Activated naive CD8-positive, alpha-beta T cell treated with anti-CD3 and anti-CD28 coated beads, Interleukin-2, amount 50 U/mL, for 24 hours (primary cell): ENCODE data around the gene EGLN1.
"Not testable (repeated sequence)": the region's sequence is repeated elsewhere in the genome, so short reads cannot be mapped to it uniquely, and the experiment has no call there.

Source experiments
- ATAC-seq: fragments of 150-1000 bp; cut with Tn5 transposase; one replicate; pipeline ENCODE4 v1.10.0; 2021
- DNase-seq: peaks from one replicate; pipeline ENCODE4 v3.0.0; 2021
- H3K27ac Mint-ChIP-seq: one replicate; pipeline ENCODE4 v1.8.0; 2021; ENCODE audit warnings: mild to moderate bottlenecking, mixed read lengths
- H3K27me3 Mint-ChIP-seq: one replicate; pipeline ENCODE4 v1.8.0; 2021; ENCODE audit warnings: mixed read lengths
- H3K36me3 Mint-ChIP-seq: one replicate; pipeline ENCODE4 v1.8.0; 2021; ENCODE audit warnings: low read depth, mixed read lengths
- H3K4me1 Mint-ChIP-seq: one replicate; pipeline ENCODE4 v1.8.0; 2021; ENCODE audit warnings: mixed read lengths
- H3K4me3 Mint-ChIP-seq: one replicate; pipeline ENCODE4 v1.8.0; 2021; ENCODE audit warnings: mild to moderate bottlenecking, moderate library complexity, mixed read lengths
- H3K9me3 Mint-ChIP-seq: one replicate; pipeline ENCODE4 v1.8.0; 2021; ENCODE audit warnings: mixed read lengths

Gene EGLN1

DNA sequence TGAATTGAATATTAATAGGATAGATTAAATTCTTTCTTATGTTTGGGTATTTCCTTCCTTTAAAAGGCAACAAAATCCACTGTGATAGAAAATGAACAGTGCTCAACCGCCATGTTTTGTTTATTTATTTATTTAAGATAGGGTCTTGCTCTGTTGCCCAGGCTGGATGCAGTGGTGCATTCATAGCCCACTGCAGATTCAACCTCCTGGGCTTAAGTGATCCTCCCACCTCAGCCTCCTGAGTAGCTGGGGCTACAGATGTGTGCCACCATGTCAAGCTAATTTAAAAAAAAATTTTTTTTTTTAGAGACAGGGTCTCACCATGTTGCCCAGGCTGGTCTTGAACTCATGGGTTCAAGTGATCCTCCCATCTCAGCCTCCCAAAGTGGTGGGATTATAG lies 73.2 kb downstream of the EGLN1 start:
- H3K27ac Mint-ChIP-seq, H3K27me3 Mint-ChIP-seq, ATAC-seq, DNase-seq, H3K4me3 Mint-ChIP-seq, H3K9me3 Mint-ChIP-seq, H3K4me1 Mint-ChIP-seq: not testable (repeated sequence)
- H3K36me3 Mint-ChIP-seq = peaks cover 18% of the 10 kb centered on the region

DNA sequence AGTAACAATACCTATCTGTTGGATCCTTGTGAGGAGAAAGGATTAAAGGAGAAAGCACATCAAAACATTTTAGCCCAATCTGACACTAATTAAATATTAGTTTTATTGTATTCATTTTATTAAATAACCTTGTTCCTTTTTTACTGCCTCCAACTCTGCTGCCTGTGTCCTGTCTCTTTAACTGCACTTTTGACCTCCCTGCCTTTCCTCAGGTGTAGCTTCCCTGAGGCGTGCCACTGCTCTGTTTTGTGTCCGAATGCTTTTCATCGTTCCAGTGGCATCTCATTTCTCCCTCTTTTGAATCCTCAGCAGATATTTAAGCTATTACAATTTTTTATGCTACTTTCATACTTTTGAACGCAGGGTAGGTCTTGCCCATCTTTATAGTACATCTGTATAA lies 73.6 kb downstream of the EGLN1 start:
- Mint-ChIP-seq H3K27ac (no peak overlapping the region), H3K36me3 (peaks cover 18% of the 10 kb centered on the region), H3K9me3 (no peaks in the 10 kb centered on the region), H3K4me3 (no peak overlapping the region), H3K4me1 (no peaks in the 10 kb centered on the region), H3K27me3 (no peaks in the 10 kb centered on the region)
- ATAC-seq (no peak), DNase-seq (no peak)

DNA sequence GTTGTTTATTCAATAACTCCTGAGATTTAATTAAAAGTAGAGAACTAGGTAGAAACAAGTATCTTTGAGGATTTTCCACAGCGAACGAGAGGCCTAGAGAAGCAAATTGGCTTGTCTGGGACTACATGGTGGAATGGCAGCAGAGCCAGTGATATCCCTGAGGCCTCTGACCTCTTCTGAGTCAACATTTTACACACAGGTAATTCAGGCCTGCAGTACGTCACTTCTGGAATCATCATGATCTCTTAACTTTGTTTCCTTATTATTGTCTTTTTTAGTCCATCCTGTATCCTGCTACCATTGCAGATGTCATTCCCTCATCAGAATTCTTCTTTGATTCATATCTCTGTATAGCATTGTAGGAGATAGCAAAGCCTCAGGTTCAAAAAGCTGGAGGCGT lies 74.1 kb downstream of the EGLN1 start:
- Mint-ChIP-seq H3K27ac (no peak overlapping the region), H3K4me3 (no peak overlapping the region), H3K9me3 (no peaks in the 10 kb centered on the region), H3K36me3 (peaks cover 18% of the 10 kb centered on the region), H3K27me3 (no peaks in the 10 kb centered on the region), H3K4me1 (no peaks in the 10 kb centered on the region)
- no peak for DNase-seq
- no peak for ATAC-seq

DNA sequence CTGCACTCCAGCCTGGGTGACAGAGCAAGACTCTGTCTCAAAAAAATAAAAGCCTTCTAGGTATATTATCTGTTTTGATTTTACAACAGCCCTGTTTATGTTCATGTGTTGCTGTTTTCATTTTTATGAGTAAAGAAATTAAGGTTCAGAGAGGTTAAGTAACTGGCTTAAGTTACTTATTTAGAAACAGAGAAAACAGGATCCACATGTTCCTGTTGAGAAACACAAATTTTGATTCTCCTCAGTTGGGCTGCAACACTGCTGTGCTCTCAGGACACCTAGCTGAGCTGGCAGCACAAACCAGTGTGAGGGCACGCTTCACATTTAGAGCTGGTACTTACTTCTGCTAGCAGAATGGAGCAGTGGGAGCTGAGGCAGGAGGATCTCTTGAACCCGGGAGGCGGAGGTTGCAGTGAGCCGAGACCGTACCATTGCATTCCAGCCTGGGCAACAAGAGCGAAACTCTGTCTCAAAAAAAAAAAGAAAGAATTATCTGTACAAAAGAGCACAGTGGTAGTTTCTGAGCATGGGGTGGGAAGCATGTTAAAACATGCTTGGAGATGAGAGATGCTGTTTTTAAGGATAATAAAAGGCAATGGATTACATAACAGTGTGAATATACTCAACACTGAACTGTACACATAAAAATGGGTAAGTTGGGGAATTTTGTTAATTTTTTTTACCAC lies 81.6 kb downstream of the EGLN1 start:
- H3K9me3 Mint-ChIP-seq = peaks cover 3% of the 10 kb centered on the region
- H3K27me3 Mint-ChIP-seq = peaks cover 3% of the 10 kb centered on the region
- no peak overlapping the region for H3K4me3 Mint-ChIP-seq
- DNase-seq = no peak
- no peak overlapping the region for H3K27ac Mint-ChIP-seq
- H3K36me3 Mint-ChIP-seq = peaks cover 35% of the 10 kb centered on the region
- peaks cover 39% of the 10 kb centered on the region for H3K4me1 Mint-ChIP-seq
- ATAC-seq = no peak

DNA sequence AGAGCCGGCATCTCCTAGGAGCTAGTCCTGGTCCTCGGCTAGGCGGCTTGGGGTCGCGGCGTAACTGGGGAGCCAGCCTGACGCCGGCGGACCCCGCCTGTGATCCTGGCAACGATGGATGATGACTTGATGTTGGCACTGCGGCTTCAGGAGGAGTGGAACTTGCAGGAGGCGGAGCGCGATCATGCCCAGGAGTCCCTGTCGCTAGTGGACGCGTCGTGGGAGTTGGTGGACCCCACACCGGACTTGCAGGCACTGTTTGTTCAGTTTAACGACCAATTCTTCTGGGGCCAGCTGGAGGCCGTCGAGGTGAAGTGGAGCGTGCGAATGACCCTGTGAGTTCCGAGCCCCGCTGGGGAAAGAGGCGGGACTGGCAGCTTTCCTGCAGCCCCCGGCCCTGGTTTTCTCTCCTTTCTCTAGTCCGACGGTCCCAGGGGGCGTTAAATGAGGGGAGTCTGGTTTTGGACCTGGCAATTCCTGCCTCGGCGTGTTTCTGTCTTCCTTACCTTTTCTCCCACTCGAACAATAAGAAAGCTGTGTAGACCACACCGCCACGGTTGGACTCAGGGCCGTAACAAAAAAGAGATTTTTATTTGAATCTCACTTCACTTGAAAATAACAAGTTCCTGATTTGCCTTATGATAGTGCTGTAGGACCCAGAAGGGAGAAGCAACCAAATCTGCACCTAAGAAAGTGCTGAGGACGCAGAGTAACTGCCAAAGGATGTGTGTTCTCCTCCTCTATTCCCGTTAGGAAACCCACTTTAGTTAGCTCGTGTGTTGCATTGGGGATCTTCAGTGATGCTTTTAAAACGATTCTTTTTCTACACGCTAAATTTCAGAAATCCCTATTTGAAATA lies 83.6 kb downstream of the EGLN1 start, which contains the start of gene SPRTN:
Gene SPRTN (plus strand): TSS at position 24 of the 859 bp plus-strand sequence. CDS start 91 bp downstream, at position 115.
- H3K4me3 Mint-ChIP-seq = peak within 1 kb of the TSS; percentile 94
- DNase-seq (no peak), ATAC-seq (no peak)
- H3K4me1 Mint-ChIP-seq = peaks cover 58% of the 10 kb centered on the region
- peak within 1 kb of the TSS; percentile 98 for H3K27ac Mint-ChIP-seq
- peaks cover 3% of the 10 kb centered on the region for H3K27me3 Mint-ChIP-seq
- H3K9me3 Mint-ChIP-seq = peaks cover 3% of the 10 kb centered on the region
- H3K36me3 Mint-ChIP-seq = peaks cover 49% of the 10 kb centered on the region

DNA sequence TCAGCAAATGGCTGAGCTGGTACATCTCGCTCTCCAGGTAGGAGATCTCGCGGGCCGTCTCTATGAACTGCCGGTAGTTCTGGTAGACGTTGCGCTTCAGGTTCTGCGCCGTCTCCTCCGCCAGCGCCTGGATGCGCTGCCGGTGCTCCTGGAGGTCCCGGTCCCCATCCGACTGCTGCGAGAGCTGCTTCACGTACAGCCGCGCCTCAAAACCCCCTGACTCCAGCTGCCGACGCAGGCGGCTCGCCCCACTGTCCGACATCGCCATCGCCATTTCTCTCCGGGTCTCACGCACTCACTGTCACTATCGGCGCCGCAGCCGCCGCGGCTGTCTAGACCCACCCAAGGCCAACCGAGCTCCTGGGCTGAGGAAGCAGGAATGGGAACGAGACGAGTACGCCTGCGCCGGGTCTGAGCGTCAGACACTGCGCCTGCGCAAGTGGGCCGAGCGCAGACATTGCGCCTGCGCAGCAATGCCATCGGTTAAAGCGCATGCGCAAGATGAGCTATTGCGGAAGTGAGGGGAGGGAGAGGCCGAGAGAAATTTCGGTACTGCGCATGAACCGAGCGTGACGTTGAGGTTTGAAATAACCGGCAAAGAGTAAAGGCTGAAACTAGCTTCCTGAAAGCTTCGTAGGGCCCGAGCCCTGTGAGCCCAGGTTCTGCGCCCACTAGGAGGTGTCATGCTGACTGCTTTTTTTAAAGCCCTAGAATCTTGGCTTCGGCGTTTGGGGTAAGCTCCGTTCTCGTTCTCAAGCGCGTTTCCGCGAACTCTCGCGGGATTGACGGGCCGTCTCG lies 84.4 kb downstream of the EGLN1 start, which contains the start of gene EXOC8:
Gene EXOC8 (minus strand): TSS at position 381 of the 798 bp plus-strand sequence. CDS start 107 bp downstream, at position 274.
- ATAC-seq = peak; percentile 82
- Mint-ChIP-seq H3K27ac (peak within 1 kb of the TSS; percentile 98), H3K4me3 (peak within 1 kb of the TSS; percentile 94), H3K36me3 (peaks cover 56% of the 10 kb centered on the region), H3K4me1 (peaks cover 66% of the 10 kb centered on the region), H3K9me3 (peaks cover 3% of the 10 kb centered on the region), H3K27me3 (peaks cover 3% of the 10 kb centered on the region)
- DNase-seq = peak; percentile 97

DNA sequence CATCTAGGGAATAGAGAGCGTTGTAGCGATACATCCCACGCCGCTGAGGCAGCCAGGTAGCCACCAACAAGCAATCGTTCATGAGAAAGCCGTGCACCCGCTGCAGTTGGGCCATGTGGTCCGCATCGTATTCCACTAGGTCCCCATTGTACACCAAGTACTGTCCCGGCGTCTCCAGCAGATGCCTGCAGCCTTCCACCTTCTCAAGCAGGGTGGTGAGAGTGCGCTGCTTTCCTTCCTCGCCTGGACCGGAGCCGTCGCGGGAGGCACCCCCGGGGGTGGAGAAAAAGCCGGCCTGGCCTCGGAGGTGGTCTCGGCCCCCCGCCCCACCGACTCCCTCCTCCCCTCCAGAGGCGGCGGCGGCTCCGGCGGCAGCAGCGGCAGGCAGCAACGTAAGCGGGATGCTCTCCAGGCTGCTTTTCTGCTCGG lies 85.0 kb downstream of the EGLN1 start:
- no peak for ATAC-seq
- H3K27ac Mint-ChIP-seq = peak overlapping the region; percentile 98
- H3K4me3 Mint-ChIP-seq = peak overlapping the region; percentile 94
- peaks cover 58% of the 10 kb centered on the region for H3K36me3 Mint-ChIP-seq
- peaks cover 69% of the 10 kb centered on the region for H3K4me1 Mint-ChIP-seq
- DNase-seq = no peak
- peaks cover 3% of the 10 kb centered on the region for H3K9me3 Mint-ChIP-seq
- H3K27me3 Mint-ChIP-seq = peaks cover 3% of the 10 kb centered on the region

DNA sequence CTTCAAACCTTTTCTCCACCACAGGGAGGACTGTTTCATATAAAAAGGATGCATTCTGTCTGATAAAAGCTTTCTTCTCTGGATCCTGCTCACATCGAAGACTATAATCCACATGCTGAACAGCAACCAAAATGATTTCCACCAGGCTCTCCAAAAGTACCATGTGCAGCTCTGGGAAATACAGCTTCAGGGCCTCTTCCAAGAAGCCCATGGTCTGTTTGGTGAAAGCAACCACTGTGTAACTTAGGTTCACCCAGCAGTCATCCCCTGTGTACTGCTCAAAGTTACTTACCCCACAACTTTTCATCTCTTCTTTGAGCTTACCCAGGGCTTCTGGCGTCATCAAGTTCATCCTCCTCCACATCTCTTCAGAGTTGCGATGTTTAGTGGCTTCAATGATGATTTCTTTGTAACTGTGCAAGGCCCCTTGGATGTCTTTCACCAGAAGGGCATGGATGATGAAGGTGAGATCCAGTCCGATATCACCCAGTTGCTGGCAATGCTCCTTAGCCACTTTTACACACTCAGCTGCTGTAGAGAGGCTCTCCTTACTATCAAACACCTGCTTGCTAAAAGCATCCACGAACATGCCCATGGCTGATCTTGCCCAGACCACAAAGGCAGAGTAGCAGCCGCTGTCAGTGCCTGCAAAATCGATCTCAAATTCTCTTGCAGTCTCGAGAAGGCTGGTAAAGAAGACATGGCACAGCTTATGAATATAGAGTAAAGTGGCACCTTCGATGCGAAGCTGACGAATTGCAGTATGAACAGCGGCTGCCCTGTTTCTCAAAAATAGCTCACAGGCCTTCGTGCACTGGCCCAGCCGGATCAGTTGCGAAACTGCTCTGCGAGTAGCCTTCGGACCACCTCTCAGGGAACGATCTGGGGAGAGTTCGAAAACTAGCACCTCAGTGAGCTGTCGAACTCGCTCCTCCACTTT lies 86.2 kb downstream of the EGLN1 start:
- peaks cover 3% of the 10 kb centered on the region for H3K27me3 Mint-ChIP-seq
- DNase-seq (no peak), ATAC-seq (no peak)
- H3K9me3 Mint-ChIP-seq = peaks cover 3% of the 10 kb centered on the region
- peak overlapping the region; percentile 94 for H3K4me3 Mint-ChIP-seq
- H3K4me1 Mint-ChIP-seq = peaks cover 69% of the 10 kb centered on the region
- peak overlapping the region; percentile 77 for H3K27ac Mint-ChIP-seq
- peaks cover 58% of the 10 kb centered on the region for H3K36me3 Mint-ChIP-seq

DNA sequence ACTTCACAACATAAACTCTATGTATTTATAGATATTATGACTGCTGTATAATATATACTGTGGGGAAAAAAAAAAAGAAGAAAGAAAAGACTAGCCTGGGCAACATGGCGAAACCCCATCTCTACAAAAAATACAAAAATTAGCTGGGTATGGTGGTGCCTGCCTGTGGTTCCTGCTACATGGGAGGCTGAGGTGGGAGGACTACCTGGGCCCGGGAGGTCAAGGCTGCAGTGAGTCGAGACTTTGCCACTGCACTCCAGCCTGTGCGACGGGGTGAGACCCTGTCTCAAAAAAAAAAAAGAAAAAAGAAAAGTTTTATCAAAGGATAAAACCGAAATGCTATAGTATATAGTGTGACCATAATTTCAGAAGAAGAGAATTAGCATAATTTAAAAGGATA lies 87.1 kb downstream of the EGLN1 start:
- H3K36me3 Mint-ChIP-seq = peaks cover 52% of the 10 kb centered on the region
- peaks cover 62% of the 10 kb centered on the region for H3K4me1 Mint-ChIP-seq
- ATAC-seq (no peak), DNase-seq (no peak)
- H3K9me3 Mint-ChIP-seq = peaks cover 3% of the 10 kb centered on the region
- no peak overlapping the region for H3K27ac Mint-ChIP-seq
- peak overlapping the region; percentile 58 for H3K4me3 Mint-ChIP-seq
- peaks cover 3% of the 10 kb centered on the region for H3K27me3 Mint-ChIP-seq

DNA sequence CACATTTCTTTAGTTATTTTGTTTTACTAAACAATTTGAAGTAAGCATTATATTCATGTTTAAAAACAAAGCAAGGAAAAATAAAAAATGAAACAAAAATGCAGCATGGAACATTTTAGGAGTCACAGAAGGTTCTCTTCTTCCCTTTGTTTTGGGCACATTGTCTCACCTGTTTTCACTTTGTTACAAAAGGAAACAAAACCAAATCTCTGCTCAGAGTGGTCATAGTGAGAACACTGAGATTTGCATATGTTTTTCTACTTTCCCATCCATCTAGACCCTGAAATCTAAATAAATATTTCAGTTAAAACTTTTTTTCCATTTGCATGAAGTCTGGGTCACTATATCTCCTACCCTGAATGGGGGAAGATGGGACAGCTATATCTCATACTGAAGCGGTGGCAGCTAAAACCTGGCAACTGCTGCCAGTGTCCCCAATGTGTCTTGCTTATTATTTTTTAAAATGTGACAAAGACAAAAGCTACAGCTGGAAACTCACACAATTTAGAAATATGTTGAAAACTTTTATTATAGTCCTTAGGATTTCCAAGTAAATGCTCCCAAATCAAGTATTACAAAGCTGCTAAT lies 87.9 kb downstream of the EGLN1 start:
- peaks cover 59% of the 10 kb centered on the region for H3K4me1 Mint-ChIP-seq
- ATAC-seq (no peak), DNase-seq (no peak)
- H3K4me3 Mint-ChIP-seq = peak overlapping the region; percentile 58
- H3K9me3 Mint-ChIP-seq = peaks cover 3% of the 10 kb centered on the region
- peaks cover 3% of the 10 kb centered on the region for H3K27me3 Mint-ChIP-seq
- no peak overlapping the region for H3K27ac Mint-ChIP-seq
- H3K36me3 Mint-ChIP-seq = peaks cover 47% of the 10 kb centered on the region

DNA sequence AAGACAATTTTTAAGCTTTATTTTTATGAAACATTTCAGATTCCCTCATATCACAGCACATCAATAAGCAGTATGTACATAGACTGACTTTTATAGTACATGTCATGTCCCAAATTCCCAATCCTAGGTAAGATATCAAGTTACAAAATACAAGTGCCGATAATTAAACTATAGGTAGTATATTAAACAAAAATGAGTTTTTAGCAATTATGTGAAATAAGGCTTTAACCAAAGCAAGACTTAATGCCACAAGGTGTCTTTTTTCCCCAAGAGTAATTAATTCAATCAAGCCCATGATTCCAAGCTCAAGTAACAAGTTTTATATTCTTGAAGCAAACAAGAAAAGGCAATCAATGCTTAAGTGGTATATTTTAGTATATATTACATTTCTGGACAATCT lies 89.3 kb downstream of the EGLN1 start:
- H3K27ac Mint-ChIP-seq = no peak overlapping the region

DNA sequence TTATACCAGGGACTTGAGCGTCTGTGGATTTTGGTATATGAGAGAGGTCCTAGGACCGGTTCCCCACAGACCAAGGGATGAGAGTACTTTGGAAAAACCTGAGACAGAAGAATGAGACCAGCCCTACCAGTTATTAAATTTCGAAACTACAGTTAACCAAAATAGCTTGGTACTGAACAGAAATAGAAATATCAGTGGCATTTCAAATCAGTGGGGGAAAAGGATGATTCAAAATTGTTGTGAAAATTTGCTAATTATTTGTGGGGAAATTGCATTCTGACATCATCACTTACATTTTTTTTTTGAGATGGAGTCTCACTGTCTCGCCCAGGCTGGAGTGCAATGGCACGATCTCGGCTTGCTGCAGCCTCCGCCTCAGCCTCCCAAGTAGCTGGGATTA lies 92.6 kb downstream of the EGLN1 start:
- no peak overlapping the region for H3K4me3 Mint-ChIP-seq
- H3K27me3 Mint-ChIP-seq = no peaks in the 10 kb centered on the region
- DNase-seq (no peak), ATAC-seq (no peak)
- no peak overlapping the region for H3K27ac Mint-ChIP-seq
- H3K9me3 Mint-ChIP-seq = no peaks in the 10 kb centered on the region
- H3K4me1 Mint-ChIP-seq = peaks cover 24% of the 10 kb centered on the region
- H3K36me3 Mint-ChIP-seq = peaks cover 26% of the 10 kb centered on the region

More for the DNA sequence above, 89.3 kb downstream of the EGLN1 start:
- Mint-ChIP-seq H3K27me3 (peaks cover 2% of the 10 kb centered on the region), H3K9me3 (peaks cover 2% of the 10 kb centered on the region), H3K4me3 (no peak overlapping the region), H3K36me3 (peaks cover 45% of the 10 kb centered on the region), H3K4me1 (peaks cover 52% of the 10 kb centered on the region)
- DNase-seq (no peak), ATAC-seq (no peak)

DNA sequence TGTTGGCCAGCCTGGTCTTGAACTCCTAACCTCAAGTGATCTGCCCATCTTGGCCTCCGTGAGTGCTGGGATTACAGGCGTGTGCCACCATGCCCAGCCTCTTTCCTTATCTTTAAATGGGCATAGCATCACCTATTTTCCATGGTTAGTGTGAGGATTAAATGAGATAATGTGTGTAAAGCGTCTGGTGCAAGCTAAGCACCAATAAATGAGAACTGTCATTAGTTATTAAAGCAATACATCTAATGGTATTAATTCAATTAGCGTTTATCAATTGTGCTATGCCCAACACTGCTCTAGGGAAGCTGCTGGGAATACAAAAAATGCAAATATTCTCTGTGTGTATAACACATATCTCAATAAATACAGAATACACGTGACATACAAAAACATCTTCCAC lies 94.5 kb downstream of the EGLN1 start:
- Mint-ChIP-seq H3K27me3 (no peaks in the 10 kb centered on the region), H3K4me1 (peaks cover 5% of the 10 kb centered on the region), H3K4me3 (no peak overlapping the region), H3K36me3 (peaks cover 9% of the 10 kb centered on the region), H3K27ac (no peak overlapping the region), H3K9me3 (no peaks in the 10 kb centered on the region)
- DNase-seq (no peak), ATAC-seq (no peak)
